GF-D8 (cell line): Measurements from ENCODE around the gene GABRB2.

Experiments
- DNase-seq: peaks from one replicate; lab custom pipeline; 2025; lab: John Stamatoyannopoulos, UW

Gene GABRB2

GRCh38 chr5:161387121-161387520, 159.4 kb downstream of the GABRB2 start:
- DNase-seq = no peak

- no peak for DNase-seq
These were observed 161.5 kb downstream of the GABRB2 start for GRCh38 chr5:161385027-161385426.

- DNase-seq = no peak
These were observed 163.8 kb downstream of the GABRB2 start for GRCh38 chr5:161382685-161383084.

- DNase-seq = no peak
These were observed 166.0 kb downstream of the GABRB2 start for GRCh38 chr5:161380486-161380885.

- DNase-seq = no peak
These were observed 167.8 kb downstream of the GABRB2 start for GRCh38 chr5:161378701-161379100.

GRCh38 chr5:161376034-161376433, 170.5 kb downstream of the GABRB2 start:
- no peak for DNase-seq

GRCh38 chr5:161373345-161373707, 173.2 kb downstream of the GABRB2 start:
- DNase-seq = no peak

GRCh38 chr5:161372682-161373344, 173.7 kb downstream of the GABRB2 start:
- no peak for DNase-seq

- DNase-seq = no peak
These were observed 177.5 kb downstream of the GABRB2 start for GRCh38 chr5:161369022-161369421.

- no peak for DNase-seq
These were observed 188.1 kb downstream of the GABRB2 start for GRCh38 chr5:161358446-161358845.

- no peak for DNase-seq
These were observed 202.3 kb downstream of the GABRB2 start for GRCh38 chr5:161344234-161344633.

GRCh38 chr5:161342886-161343285, 203.6 kb downstream of the GABRB2 start:
- no peak for DNase-seq

GRCh38 chr5:161340012-161340411, 206.5 kb downstream of the GABRB2 start:
- no peak for DNase-seq

- DNase-seq = no peak
These were observed 213.2 kb downstream of the GABRB2 start for GRCh38 chr5:161333194-161333880.

- DNase-seq = no peak
These were observed 214.2 kb downstream of the GABRB2 start for GRCh38 chr5:161332343-161332742.

- DNase-seq = no peak
These were observed 232.5 kb downstream of the GABRB2 start for GRCh38 chr5:161314033-161314432.

GRCh38 chr5:161312882-161313281, 233.6 kb downstream of the GABRB2 start:
- DNase-seq = no peak

- DNase-seq = no peak
These were observed 234.6 kb downstream of the GABRB2 start for GRCh38 chr5:161311965-161312364.

GRCh38 chr5:161311146-161311708, 235.3 kb downstream of the GABRB2 start:
- DNase-seq = no peak

GRCh38 chr5:161306351-161306995, 240.1 kb downstream of the GABRB2 start:
- no peak for DNase-seq

GRCh38 chr5:161305601-161306000, 240.9 kb downstream of the GABRB2 start:
- DNase-seq = no peak

GRCh38 chr5:161302559-161302958, 244.0 kb downstream of the GABRB2 start:
- DNase-seq = no peak

- DNase-seq = no peak
These were observed 244.9 kb downstream of the GABRB2 start for GRCh38 chr5:161301586-161301985.
